Measurements from ENCODE around the gene ANAPC16. TPM values are rescaled to one million over a fixed set of nuclear protein-coding genes. Genes with fewer than 3 reads are reported as not detected.
"Not testable (repeated sequence)": the region's sequence is repeated elsewhere in the genome, so short reads cannot be mapped to it uniquely, and the experiment has no call there.

ANAPC16 gene
- total RNA-seq, 1 donor from 2014 or later, result 28.1 TPM

- no peak for DNase-seq (ENCODE audit: extremely low read depth, low read depth, low spot score)
These were observed 26.9 kb downstream of the ANAPC16 start for GRCh38 chr10:72242675-72243074.

- DNase-seq (ENCODE audit: extremely low read depth, low read depth, low spot score), result no peak
These were observed 28.1 kb downstream of the ANAPC16 start for GRCh38 chr10:72243822-72244437.

- no peak for DNase-seq (ENCODE audit: extremely low read depth, low read depth, low spot score)
These were observed 28.8 kb downstream of the ANAPC16 start for GRCh38 chr10:72244573-72245038.

- no peak for DNase-seq (ENCODE audit: extremely low read depth, low read depth, low spot score)
These were observed 30.2 kb downstream of the ANAPC16 start for GRCh38 chr10:72245949-72246525.

GRCh38 chr10:72248468-72249151 lies 32.8 kb downstream of the ANAPC16 start:
- no peak for DNase-seq (ENCODE audit: extremely low read depth, low read depth, low spot score)

GRCh38 chr10:72249176-72249862 lies 33.5 kb downstream of the ANAPC16 start:
- not testable (repeated sequence) for DNase-seq (ENCODE audit: extremely low read depth, low read depth, low spot score)

- no peak for DNase-seq (ENCODE audit: extremely low read depth, low read depth, low spot score)
These were observed 34.9 kb downstream of the ANAPC16 start for GRCh38 chr10:72250666-72251065.

GRCh38 chr10:72251635-72252034 lies 35.8 kb downstream of the ANAPC16 start:
- no peak for DNase-seq (ENCODE audit: extremely low read depth, low read depth, low spot score)

GRCh38 chr10:72252972-72253371 lies 37.2 kb downstream of the ANAPC16 start:
- no peak for DNase-seq (ENCODE audit: extremely low read depth, low read depth, low spot score)

- no peak for DNase-seq (ENCODE audit: extremely low read depth, low read depth, low spot score)
These were observed 37.8 kb downstream of the ANAPC16 start for GRCh38 chr10:72253578-72253977.

- no peak for DNase-seq (ENCODE audit: extremely low read depth, low read depth, low spot score)
These were observed 39.2 kb downstream of the ANAPC16 start for GRCh38 chr10:72254813-72255568.

GRCh38 chr10:72255977-72256729 lies 40.3 kb downstream of the ANAPC16 start:
- DNase-seq (ENCODE audit: extremely low read depth, low read depth, low spot score), result no peak

- DNase-seq (ENCODE audit: extremely low read depth, low read depth, low spot score), result no peak
These were observed 41.5 kb downstream of the ANAPC16 start for GRCh38 chr10:72257051-72257892.

- no peak for DNase-seq (ENCODE audit: extremely low read depth, low read depth, low spot score)
These were observed 42.8 kb downstream of the ANAPC16 start for GRCh38 chr10:72258617-72259016.

- no peak for DNase-seq (ENCODE audit: extremely low read depth, low read depth, low spot score)
These were observed 43.9 kb downstream of the ANAPC16 start for GRCh38 chr10:72259491-72260238.

GRCh38 chr10:72260239-72260975 lies 44.6 kb downstream of the ANAPC16 start:
- DNase-seq (ENCODE audit: extremely low read depth, low read depth, low spot score), result no peak

GRCh38 chr10:72260976-72261783 lies 45.4 kb downstream of the ANAPC16 start:
- DNase-seq (ENCODE audit: extremely low read depth, low read depth, low spot score), result no peak
